HEK293T (cell line): Measurements from ENCODE around the gene ABHD17A.

Experiments used
- BHLHE40 ChIP-seq: fragments of 450-650 bp; IDR thresholded peaks from 2 replicates; pipeline ENCODE4 v1.6.1; 2016; ENCODE audit warnings: mild to moderate bottlenecking, moderate library complexity, borderline replicate concordance
- FOXA1 ChIP-seq: fragments of 450-650 bp; IDR thresholded peaks from 2 replicates; pipeline ENCODE4 v1.6.1; 2016; ENCODE audit warnings: mild to moderate bottlenecking
- FOXK2 ChIP-seq: fragments of 450-650 bp; IDR thresholded peaks from 2 replicates; pipeline ENCODE4 v1.6.1; 2016; ENCODE audit warnings: mild to moderate bottlenecking
- SP1 ChIP-seq: fragments of 450-650 bp; IDR thresholded peaks from 2 replicates; pipeline ENCODE4 v1.6.1; 2017

- TF ChIP-seq FOXK2, result no peak
- TF ChIP-seq BHLHE40, result no peak
- no peak for TF ChIP-seq SP1
- no peak for TF ChIP-seq FOXA1
Observed at GRCh38 chr19:1837625-1838105, 47.6 kb downstream of the ABHD17A start.
